Measurements from ENCODE around the gene TMEM123. TPM values are rescaled to one million over a fixed set of nuclear protein-coding genes. Genes with fewer than 3 reads are reported as not detected.

Gene TMEM123
- total and polyA plus RNA-seq, 5 donors from 2014 or later = 330 to 771 (median 608) TPM

DNA sequence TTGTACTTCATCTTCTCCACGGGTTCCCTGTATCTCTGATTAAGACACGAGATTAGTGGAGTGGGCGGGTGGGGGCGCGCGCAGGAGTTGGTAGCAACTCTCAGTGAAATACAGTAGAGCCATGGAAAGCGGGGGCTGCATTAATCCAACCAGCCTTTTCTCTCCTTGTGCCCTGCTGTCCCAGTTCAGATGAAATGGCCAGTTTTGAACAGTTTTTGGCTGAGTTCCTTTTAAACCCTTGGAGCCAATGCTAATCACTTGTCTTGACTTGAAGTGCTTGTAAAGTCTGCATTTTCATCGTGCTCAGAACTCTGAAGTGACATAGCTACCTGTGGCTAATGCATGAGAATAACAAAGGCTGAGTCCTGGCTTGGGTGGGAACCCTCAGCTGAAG, 734 bp upstream of the TMEM123 start:
- no peaks in the 10 kb centered on the region for H3K27me3 Mint-ChIP-seq
- peaks cover 6% of the 10 kb centered on the region for H3K36me3 Mint-ChIP-seq
- Histone ChIP-seq H3K27me3 (ENCODE audit: control insufficient read depth, insufficient read depth, low read length) (no peaks in the 10 kb centered on the region), H3K4me1 (ENCODE audit: control insufficient read depth, insufficient read depth, low read length, poor library complexity, severe bottlenecking) (peaks cover 41% of the 10 kb centered on the region), H3K4me3 (ENCODE audit: low read depth, low read length) (peak overlapping the region; percentile 72), H3K27ac (ENCODE audit: insufficient read depth, low read length, poor library complexity, severe bottlenecking) (peak overlapping the region; percentile 82), H3K9me3 (ENCODE audit: control insufficient read depth in 2 of 2, low read length in 2 of 2) (no peaks in the 10 kb centered on the region), H3K36me3 (ENCODE audit: control insufficient read depth, insufficient read depth, low read length) (peaks cover 5% of the 10 kb centered on the region)
- no peaks in the 10 kb centered on the region for H3K9me3 Mint-ChIP-seq
- peaks cover 30 to 70% (median 52%) of the 10 kb centered on the region in 4 donors for H3K4me1 Mint-ChIP-seq
- peak in 2 of 3 donors; percentile 32 to 48 for DNase-seq
- no peak for ATAC-seq (ENCODE audit: low read depth in 2 of 2)
- H3K4me3 Mint-ChIP-seq = peak overlapping the region; percentile 92 to 98 (median 97)
- peak overlapping the region; percentile 98 to 100 (median 98) for H3K27ac Mint-ChIP-seq

DNA sequence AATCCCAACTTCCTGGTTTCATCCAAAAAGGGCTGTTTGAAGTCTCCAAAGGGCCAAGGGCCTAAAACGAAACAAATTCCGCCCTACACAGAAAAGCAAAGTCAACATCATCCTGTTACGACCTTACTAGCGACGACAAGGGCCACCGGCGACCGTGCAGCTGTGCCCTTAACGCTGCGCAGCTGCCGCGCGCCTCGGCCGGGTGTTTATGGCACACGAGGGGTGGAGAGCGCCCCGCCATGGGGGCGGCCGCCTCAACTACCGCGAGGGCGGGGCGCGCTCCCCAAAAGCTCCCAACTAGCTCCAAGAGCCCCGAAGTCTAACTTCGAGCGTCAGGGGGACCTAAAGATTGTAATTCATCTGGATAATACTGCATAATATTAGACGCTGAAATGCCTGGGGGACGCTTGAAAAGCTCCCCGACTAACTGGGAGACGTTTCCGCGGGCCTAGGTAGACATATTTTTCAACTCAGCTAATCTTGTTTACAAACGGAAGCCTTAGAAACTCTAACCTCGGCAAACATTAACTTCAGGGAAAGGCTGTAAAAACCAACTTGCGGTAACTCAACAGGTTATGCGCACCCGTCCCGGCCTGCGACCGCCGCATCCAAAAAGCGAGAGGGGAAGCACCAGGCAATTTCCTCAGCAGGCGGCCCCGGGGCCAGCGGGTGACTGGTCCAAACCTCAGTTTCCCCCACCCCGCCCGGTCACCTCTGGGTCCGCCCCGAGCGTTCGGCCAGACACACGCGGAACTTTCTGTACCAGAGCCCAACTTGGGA, 694 bp downstream of the TMEM123 start:
- peak overlapping the region; percentile 93 to 99 (median 98) for H3K4me3 Mint-ChIP-seq
- ATAC-seq (ENCODE audit: low read depth in 2 of 2) (peak; percentile 69 to 76), DNase-seq (peak; percentile 61 to 95 (median 81))
- H3K4me1 Mint-ChIP-seq = peaks cover 38 to 70% (median 58%) of the 10 kb centered on the region in 4 donors
- no peaks in the 10 kb centered on the region for H3K9me3 ChIP-seq (ENCODE audit: control insufficient read depth in 2 of 2, low read length in 2 of 2)
- H3K36me3 ChIP-seq (ENCODE audit: control insufficient read depth, insufficient read depth, low read length) = peaks cover 18% of the 10 kb centered on the region
- no peaks in the 10 kb centered on the region for H3K9me3 Mint-ChIP-seq
- peak overlapping the region; percentile 82 for H3K27ac ChIP-seq (ENCODE audit: insufficient read depth, low read length, poor library complexity, severe bottlenecking)
- H3K4me3 ChIP-seq (ENCODE audit: low read depth, low read length) = peak overlapping the region; percentile 90
- peak overlapping the region; percentile 90 to 98 (median 95) for H3K27ac Mint-ChIP-seq
- no peaks in the 10 kb centered on the region for H3K27me3 ChIP-seq (ENCODE audit: control insufficient read depth, insufficient read depth, low read length)
- peaks cover 21% of the 10 kb centered on the region for H3K36me3 Mint-ChIP-seq
- H3K27me3 Mint-ChIP-seq = no peaks in the 10 kb centered on the region
- H3K4me1 ChIP-seq (ENCODE audit: control insufficient read depth, insufficient read depth, low read length, poor library complexity, severe bottlenecking) = peaks cover 56% of the 10 kb centered on the region

DNA sequence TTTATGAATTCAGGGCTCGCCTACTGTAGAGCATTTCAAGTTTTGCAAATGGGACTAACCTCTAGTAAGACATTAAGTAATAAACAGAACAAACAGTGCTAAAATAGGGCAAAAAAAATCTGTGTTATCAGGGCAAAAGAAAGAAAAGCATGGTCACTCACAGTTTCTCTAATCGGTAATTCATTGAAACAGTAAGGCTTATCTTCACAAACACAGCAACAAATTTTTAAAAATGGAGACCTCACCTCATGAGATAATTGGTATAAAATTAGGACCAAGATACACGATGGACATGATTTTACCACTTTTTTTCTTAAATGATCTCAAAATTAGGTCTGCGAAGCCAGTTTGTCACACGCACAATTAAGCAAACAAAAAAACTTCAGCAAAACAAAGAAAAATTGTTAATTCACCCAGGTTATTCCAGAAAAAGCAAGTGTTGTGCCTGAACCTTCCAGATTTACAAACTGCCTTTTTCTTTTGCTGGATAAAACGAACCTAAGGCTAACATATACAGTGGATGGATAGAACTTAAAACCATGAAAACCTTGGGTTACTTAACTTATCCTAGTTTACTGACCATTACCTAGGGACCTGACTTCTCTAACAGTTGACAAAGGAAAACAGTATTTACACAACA, 1.4 kb downstream of the TMEM123 start:
- Mint-ChIP-seq H3K27ac (peak overlapping the region; percentile 90 to 98 (median 95)), H3K9me3 (no peaks in the 10 kb centered on the region), H3K36me3 (peaks cover 26% of the 10 kb centered on the region), H3K27me3 (no peaks in the 10 kb centered on the region), H3K4me1 (peaks cover 43 to 77% (median 64%) of the 10 kb centered on the region in 4 donors), H3K4me3 (peak overlapping the region; percentile 93 to 99 (median 98))
- peaks cover 25% of the 10 kb centered on the region for H3K36me3 ChIP-seq (ENCODE audit: control insufficient read depth, insufficient read depth, low read length)
- no peaks in the 10 kb centered on the region for H3K9me3 ChIP-seq (ENCODE audit: control insufficient read depth in 2 of 2, low read length in 2 of 2)
- H3K27ac ChIP-seq (ENCODE audit: insufficient read depth, low read length, poor library complexity, severe bottlenecking) = peak overlapping the region; percentile 82
- DNase-seq (no peak), ATAC-seq (ENCODE audit: low read depth in 2 of 2) (no peak)
- H3K4me1 ChIP-seq (ENCODE audit: control insufficient read depth, insufficient read depth, low read length, poor library complexity, severe bottlenecking) = peaks cover 62% of the 10 kb centered on the region
- H3K4me3 ChIP-seq (ENCODE audit: low read depth, low read length) = peak overlapping the region; percentile 90
- no peaks in the 10 kb centered on the region for H3K27me3 ChIP-seq (ENCODE audit: control insufficient read depth, insufficient read depth, low read length)

DNA sequence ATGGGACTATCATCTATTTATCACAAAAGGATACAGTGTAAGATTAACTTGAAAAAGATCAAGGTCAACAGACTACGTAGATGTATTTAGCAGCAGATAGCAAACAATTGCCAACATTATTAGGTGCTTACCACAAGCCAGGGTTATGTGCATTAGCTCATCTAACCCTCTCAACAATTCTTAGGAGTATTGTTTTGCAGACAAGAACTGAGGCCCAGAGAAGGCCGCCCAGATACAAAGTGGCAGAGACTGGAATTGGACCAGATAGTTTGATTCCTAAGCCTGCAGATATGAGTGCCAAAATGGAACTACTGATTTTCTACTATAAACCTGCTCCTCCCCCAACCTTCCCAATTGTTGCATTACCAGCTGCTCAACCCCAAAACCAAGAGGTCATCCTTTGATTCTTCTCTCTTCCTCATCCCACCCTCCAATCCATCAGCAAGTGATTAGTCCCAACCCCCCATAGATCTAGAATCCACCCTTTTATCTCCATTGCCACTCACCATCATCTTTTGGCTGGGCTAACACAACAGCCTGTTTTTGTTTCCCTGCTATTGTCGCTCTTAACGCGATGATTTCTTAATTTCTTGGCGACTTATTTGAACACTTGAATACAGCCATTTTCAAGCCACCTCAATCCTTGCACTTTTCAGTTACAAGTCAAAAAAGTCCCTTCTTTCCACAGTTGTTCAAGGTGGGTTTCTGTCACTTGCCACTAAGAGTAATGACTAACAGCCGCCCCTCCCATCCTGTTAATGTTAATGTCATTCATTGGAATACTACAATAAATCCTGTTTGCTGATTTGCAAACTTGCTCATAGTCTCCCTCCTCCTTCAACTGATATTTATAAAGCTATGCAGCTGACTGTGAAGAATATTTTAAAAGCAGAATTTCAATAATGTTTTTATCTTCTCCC, 2.7 kb downstream of the TMEM123 start:
- Mint-ChIP-seq H3K4me3 (peak overlapping the region; percentile 93 to 99 (median 98)), H3K27ac (peak overlapping the region; percentile 90 to 98 (median 94)), H3K9me3 (no peaks in the 10 kb centered on the region), H3K27me3 (no peaks in the 10 kb centered on the region), H3K36me3 (peaks cover 38% of the 10 kb centered on the region), H3K4me1 (peaks cover 50 to 79% (median 67%) of the 10 kb centered on the region in 4 donors)
- DNase-seq (no peak), ATAC-seq (ENCODE audit: low read depth in 2 of 2) (no peak)
- Histone ChIP-seq H3K27me3 (ENCODE audit: control insufficient read depth, insufficient read depth, low read length) (no peaks in the 10 kb centered on the region), H3K4me3 (ENCODE audit: low read depth, low read length) (peak overlapping the region; percentile 90), H3K9me3 (ENCODE audit: control insufficient read depth in 2 of 2, low read length in 2 of 2) (no peaks in the 10 kb centered on the region), H3K4me1 (ENCODE audit: control insufficient read depth, insufficient read depth, low read length, poor library complexity, severe bottlenecking) (peaks cover 65% of the 10 kb centered on the region), H3K36me3 (ENCODE audit: control insufficient read depth, insufficient read depth, low read length) (peaks cover 37% of the 10 kb centered on the region), H3K27ac (ENCODE audit: insufficient read depth, low read length, poor library complexity, severe bottlenecking) (peak overlapping the region; percentile 82)

DNA sequence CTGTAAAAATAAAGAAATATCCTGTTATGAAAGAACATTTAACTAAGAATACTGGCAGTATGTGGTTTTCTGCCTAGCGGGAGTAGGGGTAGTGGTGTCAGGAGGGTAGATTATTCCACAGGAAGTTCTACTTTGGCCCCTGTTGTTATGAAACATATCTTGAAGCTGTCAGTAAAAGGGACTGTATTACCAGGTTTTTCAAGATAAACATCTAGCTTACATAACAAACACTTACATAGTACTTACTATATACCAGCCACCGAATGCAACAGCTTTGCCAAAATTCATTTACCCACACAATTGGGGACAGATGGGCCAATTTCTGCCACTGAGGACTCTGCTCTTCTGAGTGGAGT, 3.7 kb downstream of the TMEM123 start:
- no peaks in the 10 kb centered on the region for H3K9me3 ChIP-seq (ENCODE audit: control insufficient read depth in 2 of 2, low read length in 2 of 2)
- peaks cover 61% of the 10 kb centered on the region for H3K4me1 ChIP-seq (ENCODE audit: control insufficient read depth, insufficient read depth, low read length, poor library complexity, severe bottlenecking)
- Mint-ChIP-seq H3K9me3 (peaks cover 0 to 5% (median 0%) of the 10 kb centered on the region in 7 donors), H3K4me3 (peak overlapping the region; percentile 93 to 99 (median 98)), H3K27ac (peak overlapping the region; percentile 81 to 98 (median 90)), H3K36me3 (peaks cover 44% of the 10 kb centered on the region), H3K4me1 (peaks cover 50 to 76% (median 68%) of the 10 kb centered on the region in 4 donors), H3K27me3 (no peaks in the 10 kb centered on the region)
- DNase-seq (no peak), ATAC-seq (ENCODE audit: low read depth in 2 of 2) (no peak)
- peaks cover 41% of the 10 kb centered on the region for H3K36me3 ChIP-seq (ENCODE audit: control insufficient read depth, insufficient read depth, low read length)
- no peaks in the 10 kb centered on the region for H3K27me3 ChIP-seq (ENCODE audit: control insufficient read depth, insufficient read depth, low read length)
- peak overlapping the region; percentile 53 for H3K27ac ChIP-seq (ENCODE audit: insufficient read depth, low read length, poor library complexity, severe bottlenecking)
- H3K4me3 ChIP-seq (ENCODE audit: low read depth, low read length) = peak overlapping the region; percentile 90

DNA sequence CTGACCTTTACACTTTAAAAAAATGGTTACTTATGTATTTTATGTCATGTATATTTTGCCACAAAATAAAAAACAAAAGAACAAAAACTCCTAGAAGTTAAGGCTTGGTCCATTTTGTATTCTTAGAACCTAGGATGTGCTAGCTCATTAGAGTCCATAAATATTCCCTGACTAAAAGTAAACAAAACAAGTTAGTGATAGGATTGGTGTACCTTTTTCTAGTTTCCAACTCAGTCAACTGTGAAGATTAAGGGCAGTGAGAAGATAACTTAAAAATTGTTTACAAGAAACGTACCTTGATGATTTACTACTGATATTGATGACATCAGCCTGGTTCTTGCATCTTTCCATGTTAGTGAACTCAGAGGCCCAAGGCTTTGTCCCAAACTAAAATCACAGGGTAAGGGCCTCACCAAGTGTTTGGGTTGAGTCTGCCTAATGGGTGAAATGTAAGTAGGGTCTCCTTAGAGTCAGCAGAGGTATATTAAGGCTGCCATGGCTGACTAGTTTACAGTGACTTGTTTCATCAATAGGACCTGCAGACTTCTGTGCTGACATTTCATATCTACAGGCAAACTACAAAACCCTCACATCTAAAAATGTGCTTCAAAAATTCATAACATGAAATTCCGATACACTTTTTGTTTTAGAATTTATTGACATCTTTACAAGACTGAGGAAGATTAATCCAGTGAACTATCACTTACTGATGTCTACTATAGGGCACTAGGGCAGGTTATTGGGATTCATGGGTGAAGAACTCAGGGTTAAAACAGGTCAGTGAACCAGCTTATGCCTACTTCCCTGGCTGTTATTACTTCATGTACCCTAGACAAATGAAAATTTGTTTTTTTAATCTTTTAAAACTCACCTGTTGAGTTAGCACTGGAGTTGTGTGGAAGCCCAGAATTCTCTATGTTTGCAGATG, 4.4 kb downstream of the TMEM123 start:
- Mint-ChIP-seq H3K27me3 (no peaks in the 10 kb centered on the region), H3K4me1 (peaks cover 51 to 75% (median 70%) of the 10 kb centered on the region in 4 donors), H3K4me3 (peak overlapping the region; percentile 93 to 99 (median 98)), H3K36me3 (peaks cover 50% of the 10 kb centered on the region), H3K27ac (peak overlapping the region; percentile 90 to 98 (median 90)), H3K9me3 (peaks cover 0 to 6% (median 0%) of the 10 kb centered on the region in 7 donors)
- no peaks in the 10 kb centered on the region for H3K27me3 ChIP-seq (ENCODE audit: control insufficient read depth, insufficient read depth, low read length)
- H3K4me3 ChIP-seq (ENCODE audit: low read depth, low read length) = peak overlapping the region; percentile 90
- peaks cover 41% of the 10 kb centered on the region for H3K36me3 ChIP-seq (ENCODE audit: control insufficient read depth, insufficient read depth, low read length)
- H3K27ac ChIP-seq (ENCODE audit: insufficient read depth, low read length, poor library complexity, severe bottlenecking) = peak overlapping the region; percentile 53
- no peak for DNase-seq
- no peak for ATAC-seq (ENCODE audit: low read depth in 2 of 2)
- H3K9me3 ChIP-seq (ENCODE audit: control insufficient read depth in 2 of 2, low read length in 2 of 2) = no peaks in the 10 kb centered on the region
- H3K4me1 ChIP-seq (ENCODE audit: control insufficient read depth, insufficient read depth, low read length, poor library complexity, severe bottlenecking) = peaks cover 56% of the 10 kb centered on the region
